GM19351 (cell line): Measurements from ENCODE around the gene SPPL3.

Source experiments
- ATAC-seq: cut with Tn5 transposase; IDR thresholded peaks from one replicate; pipeline ENCODE4 v1.9.1; 2021; ENCODE audit warnings: mild to moderate bottlenecking, moderate library complexity; ENCODE audit not compliant: unreplicated experiment

The SPPL3 gene

GRCh38 chr12:120879102-120879501 lies 25.1 kb downstream of the SPPL3 start:
- ATAC-seq, result no peak

- ATAC-seq, result no peak
Observed at GRCh38 chr12:120874547-120875245, 29.5 kb downstream of the SPPL3 start.

- no peak for ATAC-seq
Observed at GRCh38 chr12:120873226-120873625, 30.9 kb downstream of the SPPL3 start.

- ATAC-seq, result no peak
Observed at GRCh38 chr12:120872487-120872886, 31.7 kb downstream of the SPPL3 start.

GRCh38 chr12:120870415-120870814 lies 33.7 kb downstream of the SPPL3 start:
- ATAC-seq, result no peak

GRCh38 chr12:120869376-120869775 lies 34.8 kb downstream of the SPPL3 start:
- no peak for ATAC-seq

- no peak for ATAC-seq
Observed at GRCh38 chr12:120866108-120866507, 38.0 kb downstream of the SPPL3 start.

GRCh38 chr12:120865098-120865497 lies 39.1 kb downstream of the SPPL3 start:
- ATAC-seq, result no peak

GRCh38 chr12:120862664-120863063 lies 41.5 kb downstream of the SPPL3 start:
- no peak for ATAC-seq

- no peak for ATAC-seq
Observed at GRCh38 chr12:120861074-120861795, 42.9 kb downstream of the SPPL3 start.

GRCh38 chr12:120858306-120859088 lies 45.7 kb downstream of the SPPL3 start:
- ATAC-seq, result no peak

- no peak for ATAC-seq
Observed at GRCh38 chr12:120856980-120857379, 47.2 kb downstream of the SPPL3 start.

GRCh38 chr12:120855823-120856588 lies 48.2 kb downstream of the SPPL3 start:
- no peak for ATAC-seq

- ATAC-seq, result no peak
Observed at GRCh38 chr12:120854804-120855203, 49.4 kb downstream of the SPPL3 start.

- no peak for ATAC-seq
Observed at GRCh38 chr12:120853188-120853587, 51.0 kb downstream of the SPPL3 start.

GRCh38 chr12:120851944-120852343 lies 52.2 kb downstream of the SPPL3 start:
- no peak for ATAC-seq

GRCh38 chr12:120851444-120851843 lies 52.7 kb downstream of the SPPL3 start:
- ATAC-seq, result peak; percentile 51

GRCh38 chr12:120849765-120850164 lies 54.4 kb downstream of the SPPL3 start:
- ATAC-seq, result no peak

GRCh38 chr12:120847814-120848213 lies 56.3 kb downstream of the SPPL3 start:
- ATAC-seq, result peak; percentile 73

- ATAC-seq, result peak; percentile 30
Observed at GRCh38 chr12:120847392-120847791, 56.8 kb downstream of the SPPL3 start.

GRCh38 chr12:120846721-120847120 lies 57.4 kb downstream of the SPPL3 start:
- no peak for ATAC-seq
